ENCODE results near the gene ARHGEF11. TPM values are rescaled to one million over a fixed set of nuclear protein-coding genes. Genes with fewer than 3 reads are reported as not detected.
"Not testable (repeated sequence)": the region's sequence is repeated elsewhere in the genome, so short reads cannot be mapped to it uniquely, and the experiment has no call there.

Gene ARHGEF11
- total and polyA plus RNA-seq, 7 donors, result 7.0 to 22.8 (median 19.9) TPM

- Histone ChIP-seq H3K27ac (no peak overlapping the region), H3K27me3 (ENCODE audit: insufficient read depth in 3 of 3, low read length in 2 of 3) (peaks cover 0 to 53% (median 16%) of the 10 kb centered on the region in 3 donors), H3K36me3 (ENCODE audit: insufficient read depth in 1 of 2, low read depth in 1 of 2) (peaks cover 0 to 2% of the 10 kb centered on the region in 2 donors), H3K9me3 (no peaks in the 10 kb centered on the region), H3K4me1 (no peaks in the 10 kb centered on the region), H3K4me3 (no peak overlapping the region)
- WGBS, 3 donors, result 61 to 68% (median 66%) methylated on average over 6 of the region's 6 CpGs
- DNase-seq (peak in 1 of 2 donors; percentile 32), ATAC-seq (no peak)
- TF ChIP-seq CTCF (IDR thresholded peaks at IDR 0.05), result no peak
- intact Hi-C loops (cut with DNase I), result loop anchor here in 1 of 2 donors (5.0 kb wide), 1 partner anchor 92 kb away; no protein-coding TSS in a partner anchor
These were observed 115.8 kb downstream of the ARHGEF11 start for GRCh38 chr1:156929596-156930238.

- no peaks in the 10 kb centered on the region for H3K36me3 ChIP-seq (ENCODE audit: insufficient read depth in 1 of 2, low read depth in 1 of 2)
- H3K27ac ChIP-seq, result no peak overlapping the region
- H3K4me1 ChIP-seq, result no peaks in the 10 kb centered on the region
- ATAC-seq (peak in 2 of 4 donors; percentile 4 to 5), DNase-seq (no peak)
- intact Hi-C loops (cut with DNase I), result loop anchor here in 1 of 2 donors (5.0 kb wide), 1 partner anchor 91 kb away; no protein-coding TSS in a partner anchor
- no peaks in the 10 kb centered on the region for H3K9me3 ChIP-seq
- H3K27me3 ChIP-seq (ENCODE audit: insufficient read depth in 3 of 3, low read length in 2 of 3), result peaks cover 0 to 69% (median 29%) of the 10 kb centered on the region in 3 donors
- H3K4me3 ChIP-seq, result no peak overlapping the region
- no peak for TF ChIP-seq CTCF (IDR thresholded peaks at IDR 0.05)
- 10 to 13% (median 11%) methylated on average over 4 of the region's 4 CpGs for WGBS, 3 donors
These were observed 117.4 kb downstream of the ARHGEF11 start for GRCh38 chr1:156928043-156928602.

GRCh38 chr1:156927215-156928042 is 118.1 kb downstream of the ARHGEF11 start:
- H3K27ac ChIP-seq, result no peak overlapping the region
- no peaks in the 10 kb centered on the region for H3K36me3 ChIP-seq (ENCODE audit: insufficient read depth in 1 of 2, low read depth in 1 of 2)
- DNase-seq, result peak; percentile 69 to 81
- WGBS, 3 donors, result 5 to 8% (median 7%) methylated on average over 52 to 64 of the region's 64 CpGs
- peak overlapping the region; percentile 48 for H3K4me3 ChIP-seq
- peak; percentile 56 to 74 (median 62) for ATAC-seq
- intact Hi-C loops (cut with DNase I), result loop anchor here in 1 of 2 donors (5.0 kb wide), 1 partner anchor 90 kb away; no protein-coding TSS in a partner anchor
- peak; percentile 62 for TF ChIP-seq CTCF (IDR thresholded peaks at IDR 0.05)
- no peaks in the 10 kb centered on the region for H3K9me3 ChIP-seq
- no peaks in the 10 kb centered on the region for H3K4me1 ChIP-seq
- peaks cover 0 to 76% (median 31%) of the 10 kb centered on the region in 3 donors for H3K27me3 ChIP-seq (ENCODE audit: insufficient read depth in 3 of 3, low read length in 2 of 3)

GRCh38 chr1:156926695-156927094 is 118.8 kb downstream of the ARHGEF11 start:
- peaks cover 0 to 83% (median 36%) of the 10 kb centered on the region in 3 donors for H3K27me3 ChIP-seq (ENCODE audit: insufficient read depth in 3 of 3, low read length in 2 of 3)
- 81 to 85% (median 81%) methylated on average over 6 of the region's 6 CpGs for WGBS, 3 donors
- not testable (repeated sequence) for H3K9me3 ChIP-seq; H3K4me1 ChIP-seq; H3K36me3 ChIP-seq (ENCODE audit: insufficient read depth in 1 of 2, low read depth in 1 of 2); H3K27ac ChIP-seq; H3K4me3 ChIP-seq; ATAC-seq
- intact Hi-C loops (cut with DNase I), result loop anchor here in 1 of 2 donors (5.0 kb wide), 1 partner anchor 89 kb away; no protein-coding TSS in a partner anchor
- peak in 1 of 2 donors; percentile 25 for DNase-seq

Data from psoas muscle (tissue), 8 donors.